Left lung (tissue), 10 donors: ENCODE measurements around the gene CAPZA2. TPM values are rescaled to one million over a fixed set of nuclear protein-coding genes. Genes with fewer than 3 reads are reported as not detected.

ENCODE experiments used
- ATAC-seq: fragments of 200-7000 bp; cut with Tn5 transposase; one replicate; pipeline ENCODE4 v1.9.1; 2020; ENCODE audit warnings: moderate library complexity
- DNase-seq, 4 donors: peaks; one replicate each; pipeline ENCODE4 v3.0.0-alpha.2; 2013 to 2020
- H3K27ac ChIP-seq, 2 donors: fragments of 200-600 bp; sonication (generic) in 1 of 2; one replicate each; pipeline versions ENCODE4 v1.5.0 to v1.8.0; 2020 to 2021
- H3K27me3 ChIP-seq, 2 donors: fragments of 200-600 bp; sonication (generic) in 1 of 2; one replicate each; pipeline versions ENCODE4 v1.5.0 to v1.8.0; 2020 to 2021
- H3K36me3 ChIP-seq, 2 donors: fragments of 200-600 bp; sonication (generic) in 1 of 2; one replicate each; pipeline versions ENCODE4 v1.5.0 to v1.8.0; 2020 to 2021
- H3K4me1 ChIP-seq, 2 donors: fragments of 200-600 bp; one replicate each; pipeline ENCODE4 v1.8.0; 2021
- H3K4me3 ChIP-seq, 2 donors: fragments of 200-600 bp; sonication (generic) in 1 of 2; one replicate each; pipeline versions ENCODE4 v1.5.0 to v1.8.0; 2020 to 2021; ENCODE audit warnings: mild to moderate bottlenecking in 1 of 2
- H3K9me3 ChIP-seq, 2 donors: fragments of 200-600 bp; sonication (generic) in 1 of 2; one replicate each; pipeline versions ENCODE4 v1.5.0 to v1.8.0; 2020 to 2021
- intact Hi-C, 2 donors: fragments of 100-400 bp; cut with DNase I; formaldehyde crosslinking; loops; one replicate each; pipeline versions ENCODE4 v1.11.2 to v1.14.2; 2022
- polyA plus RNA-seq, 6 donors: library from polyadenylated mRNA; unstranded; fragments of 120-200 nt; gene quantifications; one replicate each; pipeline ENCODE4 v1.2.1, GENCODE V29; 2013; ENCODE audit not compliant: insufficient read length in 6 of 6
- total RNA-seq, 2 donors: library from RNA; stranded (reverse); fragmentation: NEBNext Ultra II Directional; extraction: Animal tissue kit (Norgen Biotek cat#: 25700); gene quantifications; one replicate each; pipeline ENCODE4 v1.2.1, GENCODE V29; 2021
- TF ChIP-seq, protein P1 (sequence below), 2 donors: fragments of 200-600 bp; sonication (generic) in 1 of 2; IDR thresholded peaks; one replicate each; pipeline versions ENCODE4 v1.5.0 to v1.8.0; 2021; ENCODE audit warnings: antibody characterized with exemption in 2 of 2
- donor health status: DM: no; HTN: yes; CAD: no.
- donor health status: DM: no; HTN: no; CAD: no.

CAPZA2 gene
- total and polyA plus RNA-seq, 8 donors = 129 to 286 (median 155) TPM

DNA sequence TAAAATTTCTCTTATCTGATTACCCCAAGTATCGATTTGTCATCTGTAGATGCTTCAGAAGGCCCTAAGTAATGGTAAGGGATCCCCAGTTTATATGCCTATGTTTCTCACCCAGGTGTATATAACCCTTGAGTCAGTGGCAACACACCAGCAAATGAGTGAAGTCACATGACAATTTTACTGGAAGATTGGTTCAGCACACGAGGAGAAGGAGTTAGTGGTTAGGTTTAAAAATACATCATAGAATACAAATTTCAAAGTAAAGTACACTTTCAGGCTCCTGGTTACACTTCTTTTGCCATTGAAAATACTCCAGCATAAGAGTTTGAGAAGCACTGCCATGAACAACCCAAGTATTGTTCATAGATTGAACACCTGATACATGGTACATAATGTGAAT is 29.7 kb upstream of the CAPZA2 start:
- TF ChIP-seq, protein P1, sequence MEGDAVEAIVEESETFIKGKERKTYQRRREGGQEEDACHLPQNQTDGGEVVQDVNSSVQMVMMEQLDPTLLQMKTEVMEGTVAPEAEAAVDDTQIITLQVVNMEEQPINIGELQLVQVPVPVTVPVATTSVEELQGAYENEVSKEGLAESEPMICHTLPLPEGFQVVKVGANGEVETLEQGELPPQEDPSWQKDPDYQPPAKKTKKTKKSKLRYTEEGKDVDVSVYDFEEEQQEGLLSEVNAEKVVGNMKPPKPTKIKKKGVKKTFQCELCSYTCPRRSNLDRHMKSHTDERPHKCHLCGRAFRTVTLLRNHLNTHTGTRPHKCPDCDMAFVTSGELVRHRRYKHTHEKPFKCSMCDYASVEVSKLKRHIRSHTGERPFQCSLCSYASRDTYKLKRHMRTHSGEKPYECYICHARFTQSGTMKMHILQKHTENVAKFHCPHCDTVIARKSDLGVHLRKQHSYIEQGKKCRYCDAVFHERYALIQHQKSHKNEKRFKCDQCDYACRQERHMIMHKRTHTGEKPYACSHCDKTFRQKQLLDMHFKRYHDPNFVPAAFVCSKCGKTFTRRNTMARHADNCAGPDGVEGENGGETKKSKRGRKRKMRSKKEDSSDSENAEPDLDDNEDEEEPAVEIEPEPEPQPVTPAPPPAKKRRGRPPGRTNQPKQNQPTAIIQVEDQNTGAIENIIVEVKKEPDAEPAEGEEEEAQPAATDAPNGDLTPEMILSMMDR (IDR thresholded peaks at IDR 0.05) = no peak
- ATAC-seq (no peak), DNase-seq (no peak)
- Histone ChIP-seq H3K27me3 (no peaks in the 10 kb centered on the region), H3K4me1 (no peaks in the 10 kb centered on the region), H3K4me3 (no peak overlapping the region), H3K27ac (no peak overlapping the region), H3K36me3 (no peaks in the 10 kb centered on the region), H3K9me3 (no peaks in the 10 kb centered on the region)
- intact Hi-C loops = no loop called here

DNA sequence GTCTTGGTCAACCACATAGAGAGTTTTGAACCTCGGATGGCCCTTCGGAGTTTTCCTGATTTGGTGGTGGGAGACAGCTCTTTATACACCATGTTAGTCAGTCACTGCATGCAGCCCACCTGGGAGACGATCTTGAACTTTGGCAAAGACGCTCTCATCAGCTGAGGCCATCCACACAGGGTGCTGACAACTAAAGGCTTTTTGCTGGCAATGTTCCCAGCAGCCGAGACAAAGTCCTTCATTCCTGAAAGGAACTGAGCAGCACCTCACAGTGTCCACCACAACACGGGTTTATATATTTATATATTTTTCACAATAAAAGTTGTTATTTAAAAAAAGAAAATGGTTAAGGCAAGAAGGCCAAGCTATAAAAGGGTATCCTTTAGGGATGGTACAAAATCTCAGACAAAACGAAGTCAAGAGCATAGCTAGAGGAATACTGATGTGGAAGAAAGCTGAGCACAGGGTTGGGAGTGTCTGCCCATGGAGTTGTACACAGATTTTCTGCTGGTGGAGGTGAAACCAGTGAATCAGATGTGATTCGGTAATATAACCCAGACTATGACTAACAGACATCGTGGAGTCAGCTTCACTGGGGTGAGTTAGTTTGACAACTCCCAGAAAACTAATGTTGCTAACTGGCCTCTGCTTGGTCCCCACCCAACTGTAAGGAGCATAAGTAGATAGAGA is 27.4 kb upstream of the CAPZA2 start:
- no peaks in the 10 kb centered on the region for H3K27me3 ChIP-seq
- TF ChIP-seq, protein P1 (IDR thresholded peaks at IDR 0.05) = no peak

DNA sequence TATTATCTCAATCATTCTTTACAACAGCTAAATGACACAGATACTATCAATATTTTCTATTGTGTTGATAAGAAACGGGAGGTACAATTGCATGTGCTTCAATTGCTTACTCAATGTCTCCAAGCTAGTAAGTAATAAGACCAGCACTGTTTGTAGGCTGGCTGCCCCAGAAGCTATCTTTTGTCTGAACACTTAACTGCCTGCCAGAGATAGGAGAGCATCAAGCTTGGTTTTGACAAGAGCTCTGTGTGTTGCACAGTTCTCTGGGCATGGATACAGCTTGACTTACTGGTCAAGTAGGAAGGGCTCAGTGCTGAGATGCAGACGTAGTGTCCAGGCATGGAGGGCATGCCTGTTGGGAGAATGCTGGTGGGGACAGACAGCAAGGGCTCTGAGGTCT is 26.3 kb upstream of the CAPZA2 start:
- Histone ChIP-seq H3K4me1 (no peaks in the 10 kb centered on the region), H3K27me3 (no peaks in the 10 kb centered on the region), H3K4me3 (no peak overlapping the region), H3K9me3 (no peaks in the 10 kb centered on the region), H3K27ac (no peak overlapping the region), H3K36me3 (no peaks in the 10 kb centered on the region)
- TF ChIP-seq, protein P1 (IDR thresholded peaks at IDR 0.05) = no peak
- intact Hi-C loops = no loop called here
- ATAC-seq (no peak), DNase-seq (no peak)

More for the DNA sequence above, 27.4 kb upstream of the CAPZA2 start:
- intact Hi-C loops = no loop called here
- no peak for ATAC-seq
- Histone ChIP-seq H3K36me3 (no peaks in the 10 kb centered on the region), H3K4me1 (no peaks in the 10 kb centered on the region), H3K4me3 (no peak overlapping the region), H3K9me3 (no peaks in the 10 kb centered on the region), H3K27ac (no peak overlapping the region)
- DNase-seq = no peak

DNA sequence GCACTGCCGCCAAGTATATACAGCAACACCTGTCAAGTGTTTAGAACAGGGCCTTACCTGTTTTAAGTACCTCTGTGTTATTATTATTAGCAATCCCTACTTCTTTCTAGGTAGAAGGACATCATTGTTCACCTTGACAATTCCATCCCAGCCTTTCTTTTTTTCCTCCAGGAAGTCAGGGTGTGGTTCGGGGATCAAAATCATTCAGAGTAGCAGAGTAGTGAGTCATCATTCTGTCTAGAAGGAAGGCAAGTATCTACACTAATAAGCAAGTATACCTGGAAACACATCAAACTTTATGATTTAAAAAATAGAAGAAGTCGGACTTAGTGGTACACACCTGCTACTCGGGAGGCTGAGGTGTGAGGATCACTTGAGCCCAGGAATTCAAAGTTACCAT is 25.5 kb upstream of the CAPZA2 start:
- Histone ChIP-seq H3K4me1 (no peaks in the 10 kb centered on the region), H3K36me3 (no peaks in the 10 kb centered on the region), H3K9me3 (no peaks in the 10 kb centered on the region), H3K27ac (no peak overlapping the region), H3K4me3 (no peak overlapping the region), H3K27me3 (no peaks in the 10 kb centered on the region)
- TF ChIP-seq, protein P1 (IDR thresholded peaks at IDR 0.05) = no peak
- DNase-seq = no peak
- no peak for ATAC-seq
- intact Hi-C loops = no loop called here

DNA sequence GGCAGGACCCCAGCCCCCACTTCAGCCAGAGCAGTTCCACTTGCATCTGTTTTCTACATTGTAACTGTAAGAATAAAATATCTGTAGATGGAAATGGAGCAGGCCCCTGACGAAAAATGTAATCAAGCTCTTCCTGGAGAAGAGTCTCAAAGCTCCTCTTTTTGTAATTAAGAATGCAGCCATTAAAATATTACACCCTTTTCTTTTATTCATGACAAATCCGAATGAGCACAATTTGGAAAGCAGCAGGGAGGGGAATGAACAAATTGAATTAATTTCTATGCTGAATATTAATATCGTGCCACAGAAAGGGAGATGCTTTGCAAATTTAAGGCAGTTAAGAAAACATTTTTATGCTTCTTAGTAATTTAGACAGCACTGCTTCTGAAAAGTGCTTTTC is 24.8 kb upstream of the CAPZA2 start:
- no peak overlapping the region for H3K4me3 ChIP-seq
- DNase-seq = no peak
- no peak overlapping the region for H3K27ac ChIP-seq
- no peak for ATAC-seq
- no peaks in the 10 kb centered on the region for H3K9me3 ChIP-seq
- no peaks in the 10 kb centered on the region for H3K27me3 ChIP-seq
- H3K4me1 ChIP-seq = no peaks in the 10 kb centered on the region
- TF ChIP-seq, protein P1 (IDR thresholded peaks at IDR 0.05) = no peak
- no peaks in the 10 kb centered on the region for H3K36me3 ChIP-seq
- intact Hi-C loops = no loop called here
